ENCODE data around the gene MLN.

Gene MLN

GRCh38 chr6:33813990-33814985, 10.5 kb upstream of the MLN start:
- no peak for DNase-seq

- DNase-seq: peak; percentile 28
Observed at GRCh38 chr6:33813246-33813904, 9.6 kb upstream of the MLN start.

- DNase-seq: no peak
Observed at GRCh38 chr6:33812669-33813068, 8.9 kb upstream of the MLN start.

- DNase-seq: peak; percentile 40
Observed at GRCh38 chr6:33809594-33809993, 5.8 kb upstream of the MLN start.

GRCh38 chr6:33808641-33809180, 4.9 kb upstream of the MLN start:
- DNase-seq: peak; percentile 22

GRCh38 chr6:33807606-33808005, 3.8 kb upstream of the MLN start:
- DNase-seq: no peak

- no peak for DNase-seq
Observed at GRCh38 chr6:33806841-33807240, 3.0 kb upstream of the MLN start.

GRCh38 chr6:33802186-33802958, 1.4 kb downstream of the MLN start:
- no peak for DNase-seq

GRCh38 chr6:33801611-33802010, 2.2 kb downstream of the MLN start:
- no peak for DNase-seq

- no peak for DNase-seq
Observed at GRCh38 chr6:33800248-33800969, 3.4 kb downstream of the MLN start.

GRCh38 chr6:33799454-33800113, 4.2 kb downstream of the MLN start:
- no peak for DNase-seq

GRCh38 chr6:33798343-33798848, 5.4 kb downstream of the MLN start:
- no peak for DNase-seq

GRCh38 chr6:33797626-33798342, 6.0 kb downstream of the MLN start:
- no peak for DNase-seq

- DNase-seq: peak; percentile 77
Observed at GRCh38 chr6:33794910-33795623, 8.7 kb downstream of the MLN start.

- no peak for DNase-seq
Observed at GRCh38 chr6:33792981-33793380, 10.8 kb downstream of the MLN start.

- no peak for DNase-seq
Observed at GRCh38 chr6:33791620-33792019, 12.2 kb downstream of the MLN start.

GRCh38 chr6:33790910-33791309, 12.9 kb downstream of the MLN start:
- no peak for DNase-seq

GRCh38 chr6:33790379-33790778, 13.4 kb downstream of the MLN start:
- DNase-seq: no peak

- no peak for DNase-seq
Observed at GRCh38 chr6:33789550-33789895, 14.3 kb downstream of the MLN start.

Measured in NCI-H82 (cell line).